ENCODE measurements around the gene PPP1R14B. TPM values are rescaled to one million over a fixed set of nuclear protein-coding genes. Genes with fewer than 3 reads are reported as not detected.

PPP1R14B gene
- total RNA-seq, 1 experiment from 2014 or later = 435 TPM

DNA sequence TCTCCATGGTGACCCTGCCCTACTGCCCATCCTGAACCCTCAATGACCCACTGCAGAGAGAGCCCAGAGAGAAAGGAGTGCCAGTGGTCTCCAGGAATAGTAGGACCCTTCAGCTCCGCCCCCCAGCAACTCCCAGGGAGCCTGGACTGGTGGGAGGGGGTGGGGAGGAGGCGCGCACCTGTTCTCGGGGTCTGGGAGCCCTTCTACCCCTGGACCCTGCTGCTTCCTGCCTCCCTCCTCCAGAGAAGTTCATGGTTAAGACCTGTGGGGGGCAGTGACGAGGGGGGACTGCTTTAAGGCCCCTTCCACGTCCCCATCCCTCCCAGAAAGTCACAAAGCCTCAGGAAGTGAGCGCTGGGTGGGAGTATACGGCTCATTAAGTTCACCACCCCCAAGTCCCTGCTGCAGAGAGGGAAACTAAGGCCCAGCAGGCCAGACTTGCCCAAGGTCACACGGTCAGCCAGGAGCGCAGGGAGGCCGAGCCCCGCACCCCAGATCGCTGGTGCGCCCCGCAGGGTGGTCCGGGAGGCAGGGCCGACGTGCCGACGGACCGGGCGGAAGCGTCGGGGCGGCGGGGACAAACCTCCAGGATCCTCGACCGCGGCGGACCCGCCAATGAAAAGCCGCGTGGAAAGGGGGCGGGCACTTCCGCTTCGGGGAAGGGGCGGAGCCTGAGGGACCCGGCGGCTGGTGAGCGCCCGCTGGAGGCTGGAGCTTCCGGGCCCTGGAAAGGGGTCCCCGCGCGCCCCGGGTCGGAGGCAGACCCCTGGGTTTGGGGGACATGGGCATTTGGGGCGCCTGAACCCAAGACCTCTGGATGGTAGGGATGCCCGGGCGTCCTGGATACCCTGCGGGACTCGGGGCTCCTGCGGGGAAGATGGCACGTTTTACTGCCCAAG is 20.9 kb downstream of the PPP1R14B start, which contains the start of the genes NUDT22 and TRPT1:
Gene NUDT22 (plus strand): TSS at position 667 of the 899 bp plus-strand sequence. CDS start 379 bp downstream, outside the sequence.
Gene TRPT1 (minus strand): TSS at position 579 of the 899 bp plus-strand sequence. CDS start 326 bp downstream, at position 253.
- Histone ChIP-seq H3K9me3 (ENCODE audit: insufficient read depth, low read depth) (no peaks in the 10 kb centered on the region), H3K27ac (no peak within 1 kb of the TSS), H4K20me1 (ENCODE audit: insufficient read depth) (peaks cover 3% of the 10 kb centered on the region), H3K4me2 (peak within 1 kb of the TSS; percentile 99), H3K4me1 (replicated peaks; ENCODE audit: insufficient read depth) (peaks cover 27% of the 10 kb centered on the region), H3K9me2 (ENCODE audit: insufficient read depth) (no peaks in the 10 kb centered on the region), H3K36me3 (ENCODE audit: low read depth) (no peaks in the 10 kb centered on the region), H3K79me2 (ENCODE audit: low read depth) (peaks cover 34% of the 10 kb centered on the region), H3K4me3 (peak within 1 kb of the TSS; percentile 98), H3F3A (ENCODE audit: insufficient read depth, low read depth) (peaks cover 31% of the 10 kb centered on the region), H3K27me3 (ENCODE audit: insufficient read depth, low read depth) (no peaks in the 10 kb centered on the region), H2AFZ (peak within 1 kb of the TSS; percentile 96)
- POLR2A ChIA-PET (ENCODE audit: unreplicated experiment) = interaction anchor here (0.9 kb wide), 1 partner anchor 79 kb away, joined by 3 read pairs; no protein-coding TSS in a partner anchor
- intact Hi-C loops (cut with micrococcal nuclease; ENCODE audit: unreplicated experiment) = no loop called here
- CTCF ChIA-PET = interaction anchor here (0.6 to 1.5 kb wide), 3 partner anchors 19 to 22 kb away, joined by 3 to 7 read pairs (median 4); partner anchors contain the start of gene FERMT3
- no peak for TF ChIP-seq EZH2 (IDR thresholded peaks at IDR 0.05; ENCODE audit: low read depth)
- TF ChIP-seq, protein P1, sequence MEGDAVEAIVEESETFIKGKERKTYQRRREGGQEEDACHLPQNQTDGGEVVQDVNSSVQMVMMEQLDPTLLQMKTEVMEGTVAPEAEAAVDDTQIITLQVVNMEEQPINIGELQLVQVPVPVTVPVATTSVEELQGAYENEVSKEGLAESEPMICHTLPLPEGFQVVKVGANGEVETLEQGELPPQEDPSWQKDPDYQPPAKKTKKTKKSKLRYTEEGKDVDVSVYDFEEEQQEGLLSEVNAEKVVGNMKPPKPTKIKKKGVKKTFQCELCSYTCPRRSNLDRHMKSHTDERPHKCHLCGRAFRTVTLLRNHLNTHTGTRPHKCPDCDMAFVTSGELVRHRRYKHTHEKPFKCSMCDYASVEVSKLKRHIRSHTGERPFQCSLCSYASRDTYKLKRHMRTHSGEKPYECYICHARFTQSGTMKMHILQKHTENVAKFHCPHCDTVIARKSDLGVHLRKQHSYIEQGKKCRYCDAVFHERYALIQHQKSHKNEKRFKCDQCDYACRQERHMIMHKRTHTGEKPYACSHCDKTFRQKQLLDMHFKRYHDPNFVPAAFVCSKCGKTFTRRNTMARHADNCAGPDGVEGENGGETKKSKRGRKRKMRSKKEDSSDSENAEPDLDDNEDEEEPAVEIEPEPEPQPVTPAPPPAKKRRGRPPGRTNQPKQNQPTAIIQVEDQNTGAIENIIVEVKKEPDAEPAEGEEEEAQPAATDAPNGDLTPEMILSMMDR (conservative IDR thresholded peaks at IDR 0.05) = peak; percentile 47; the same call in 1 of the 2 replicates
- peak; percentile 70 to 95 for DNase-seq
- BruUV-seq (replicated peaks) = TSS peak; percentile 42

DNA sequence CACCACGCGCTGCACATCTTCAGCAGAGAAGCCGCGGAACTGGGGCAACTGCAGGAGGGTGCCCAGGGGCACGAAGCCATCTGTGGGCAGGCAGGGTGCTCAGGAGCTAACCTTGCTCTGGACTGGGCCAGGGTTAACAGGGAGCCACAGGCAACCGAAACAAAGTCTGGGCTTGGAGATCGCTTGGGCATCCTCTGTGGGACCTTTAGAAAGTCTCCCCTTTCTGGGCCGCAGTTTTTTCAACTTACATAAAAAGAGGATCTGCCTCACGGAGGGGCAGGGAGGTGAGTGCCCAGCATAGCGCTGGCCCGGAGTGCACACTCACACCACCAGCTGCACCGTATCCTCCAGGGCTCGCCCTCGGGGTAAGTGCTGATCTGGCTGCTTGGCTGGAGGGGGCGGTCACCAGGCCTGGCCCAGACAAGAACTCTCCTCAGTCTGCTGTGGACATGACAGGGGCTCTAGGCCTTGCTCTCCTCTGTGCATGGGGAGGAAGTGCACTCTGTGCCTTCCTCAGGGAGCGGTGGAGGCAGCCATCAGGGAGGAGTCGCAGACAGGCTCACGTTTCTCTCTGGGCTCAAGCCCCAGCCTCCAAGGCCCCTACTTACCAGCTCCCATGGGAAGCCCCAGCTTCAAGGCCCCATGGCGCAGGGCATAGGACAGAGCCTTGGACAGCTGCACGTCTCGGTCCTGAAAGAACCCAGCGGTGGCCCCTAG is 21.7 kb downstream of the PPP1R14B start:
- H3K9me2 ChIP-seq (ENCODE audit: insufficient read depth) = no peaks in the 10 kb centered on the region
- BruUV-seq (replicated peaks) = no TSS peak
- H3K36me3 ChIP-seq (ENCODE audit: low read depth) = no peaks in the 10 kb centered on the region
- peaks cover 30% of the 10 kb centered on the region for H3F3A ChIP-seq (ENCODE audit: insufficient read depth, low read depth)
- DNase-seq = no peak
- intact Hi-C loops (cut with micrococcal nuclease; ENCODE audit: unreplicated experiment) = no loop called here
- H3K27me3 ChIP-seq (ENCODE audit: insufficient read depth, low read depth) = no peaks in the 10 kb centered on the region
- TF ChIP-seq, protein P1 (conservative IDR thresholded peaks at IDR 0.05) = no peak
- no peak for TF ChIP-seq EZH2 (IDR thresholded peaks at IDR 0.05; ENCODE audit: low read depth)
- H3K79me2 ChIP-seq (ENCODE audit: low read depth) = peaks cover 34% of the 10 kb centered on the region
- peak overlapping the region; percentile 99 for H3K4me2 ChIP-seq
- peak overlapping the region; percentile 98 for H3K4me3 ChIP-seq
- CTCF ChIA-PET = interaction anchor here (1.3 kb wide), 1 partner anchor 20 kb away, joined by 3 read pairs; no protein-coding TSS in a partner anchor
- peaks cover 27% of the 10 kb centered on the region for H3K4me1 ChIP-seq (replicated peaks; ENCODE audit: insufficient read depth)
- peaks cover 3% of the 10 kb centered on the region for H4K20me1 ChIP-seq (ENCODE audit: insufficient read depth)
- H3K27ac ChIP-seq = no peak overlapping the region
- H3K9me3 ChIP-seq (ENCODE audit: insufficient read depth, low read depth) = no peaks in the 10 kb centered on the region
- H2AFZ ChIP-seq = no peak overlapping the region
- POLR2A ChIA-PET (ENCODE audit: unreplicated experiment) = no interaction called here
